ENCODE measurements around the gene PTPRCAP.

GRCh38 chr11:67405688-67406339 lies 31.7 kb downstream of the PTPRCAP start:
- no peak for TF ChIP-seq EZH2 (IDR thresholded peaks at IDR 0.05)
- no peak for TF ChIP-seq POLR2AphosphoS5 (IDR thresholded peaks at IDR 0.05; ENCODE audit: borderline replicate concordance, low read depth, low read length)
- no peak for TF ChIP-seq FOXP2 (optimal IDR thresholded peaks at IDR 0.05; ENCODE audit: control extremely low read depth, extremely low read length, insufficient read depth)

All from SK-N-MC (cell line).